GM19035 (cell line): ENCODE results near the gene LYPD4.
"Not testable (repeated sequence)": the region's sequence is repeated elsewhere in the genome, so short reads cannot be mapped to it uniquely, and the experiment has no call there.

Experiments used
- ATAC-seq: cut with Tn5 transposase; IDR thresholded peaks from one replicate; pipeline ENCODE4 v1.9.1; 2021; ENCODE audit not compliant: unreplicated experiment

LYPD4 gene

DNA sequence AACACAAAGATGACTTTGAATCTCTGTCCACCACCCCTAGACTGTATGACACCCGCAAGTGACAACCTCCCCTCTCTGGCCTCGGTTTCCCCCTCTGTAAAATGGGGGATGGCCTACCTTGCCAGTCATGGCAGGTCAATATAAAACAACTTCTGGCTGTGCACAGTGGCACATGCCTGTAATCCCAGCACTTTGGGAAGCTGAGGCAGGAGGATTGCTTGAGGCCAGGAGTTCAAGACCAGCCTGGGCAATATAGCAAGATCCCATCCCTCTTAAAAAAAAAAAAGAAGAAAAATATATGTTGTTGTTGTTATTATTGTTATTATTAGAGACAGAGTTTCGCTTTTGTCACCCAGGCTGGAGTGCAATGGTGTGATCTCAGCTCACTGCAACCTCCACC is 31.5 kb upstream of the LYPD4 start:
- ATAC-seq = not testable (repeated sequence)

DNA sequence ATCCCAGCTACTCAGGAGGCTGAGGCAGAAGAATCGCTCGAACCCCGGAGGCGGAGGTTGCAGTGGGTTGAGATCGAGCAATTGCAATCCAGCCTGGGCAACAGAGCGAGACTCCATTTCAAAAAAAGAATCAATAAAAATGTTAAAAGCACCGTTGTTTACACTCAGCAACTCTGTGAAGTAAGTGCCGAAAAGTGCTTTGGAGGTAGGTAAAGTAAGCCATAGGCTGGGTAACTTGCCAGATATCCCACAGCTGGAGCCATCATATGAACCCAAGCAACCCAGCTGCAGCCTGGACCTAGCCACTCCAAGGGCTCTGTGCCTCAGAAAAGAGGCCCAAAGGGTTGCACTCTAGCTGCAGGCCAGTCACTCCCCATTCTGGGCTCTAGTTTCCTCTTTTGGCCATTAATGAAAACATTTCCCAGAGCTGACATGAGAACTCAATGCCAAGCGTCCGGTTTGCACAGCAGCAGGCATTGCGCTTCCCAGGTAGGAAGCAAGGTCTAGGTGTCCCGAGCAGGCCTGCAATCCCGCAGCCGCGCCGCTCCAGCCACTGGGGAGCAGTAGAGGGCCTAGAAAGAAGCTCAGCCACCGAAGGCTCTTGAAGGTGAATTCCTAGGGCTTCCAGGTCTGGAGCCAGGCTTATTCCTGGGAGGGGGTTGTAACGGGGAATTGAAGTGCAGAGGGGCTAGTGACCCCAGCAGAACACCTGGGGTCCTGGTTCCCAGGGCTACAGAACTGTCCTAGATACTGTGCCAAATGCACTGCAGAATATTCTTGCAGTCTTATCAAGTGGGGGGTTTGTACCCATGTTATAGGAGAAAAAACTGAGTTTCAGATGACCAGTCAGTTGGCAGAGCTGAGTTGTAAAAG is 28.5 kb upstream of the LYPD4 start:
- no peak for ATAC-seq

DNA sequence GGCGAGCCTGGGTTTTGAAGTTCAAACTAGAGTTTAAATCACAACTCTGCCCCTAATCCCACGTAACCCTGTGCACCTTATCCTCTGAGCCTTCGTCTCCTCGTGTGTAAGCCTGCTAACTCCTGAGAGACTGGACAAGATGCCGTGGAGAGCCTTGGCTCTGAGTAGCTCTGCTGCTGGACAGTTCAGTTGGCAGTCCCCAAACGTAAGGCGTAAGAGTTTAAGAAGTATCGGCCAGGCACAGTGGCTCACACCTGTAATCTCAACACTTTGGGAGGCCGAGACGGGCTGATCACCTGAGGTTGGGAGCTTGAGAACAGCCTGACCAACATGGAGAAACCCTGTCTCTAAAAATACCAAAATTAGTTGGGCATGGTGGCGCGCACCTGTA is 27.9 kb upstream of the LYPD4 start:
- no peak for ATAC-seq

DNA sequence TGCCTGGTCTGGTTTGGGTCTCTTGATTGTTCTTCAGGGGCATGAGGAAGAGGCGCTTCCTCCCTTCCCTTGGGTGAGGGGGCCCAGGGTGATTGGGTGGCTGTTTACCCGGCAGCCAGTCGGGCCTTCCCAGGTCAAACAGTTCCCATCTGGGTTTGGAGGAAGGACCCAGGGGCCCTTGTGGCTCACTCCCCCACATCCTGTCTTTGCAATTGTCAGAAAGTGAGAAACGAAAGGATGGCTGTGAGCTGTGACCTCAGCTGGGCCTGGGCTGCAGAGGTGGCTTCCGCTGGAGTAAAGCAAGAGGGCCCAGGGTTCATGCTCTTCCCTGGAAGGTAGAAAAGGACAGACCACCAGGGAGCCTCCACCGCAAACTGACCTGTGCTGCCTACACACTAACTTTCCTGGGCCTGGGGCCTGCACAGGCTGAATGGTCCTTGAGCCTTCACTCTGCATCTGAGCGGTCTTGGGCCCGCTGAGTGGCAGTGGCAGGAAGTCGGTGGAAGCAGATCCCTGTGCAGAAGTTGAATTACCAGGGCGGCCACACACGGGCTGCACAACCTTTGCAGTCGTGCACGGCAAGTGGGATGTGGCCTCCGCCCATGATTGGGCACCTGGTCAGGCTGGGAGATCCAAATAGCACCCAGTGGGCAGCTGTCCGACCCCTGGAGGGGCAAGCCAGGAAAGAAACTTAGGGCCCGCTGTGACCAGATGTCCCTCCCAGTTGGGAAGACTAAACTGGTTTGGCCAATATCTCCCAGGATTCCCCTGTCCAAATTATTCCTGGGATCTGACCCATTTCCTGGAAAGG is 27.3 kb upstream of the LYPD4 start:
- peak; percentile 51 for ATAC-seq

DNA sequence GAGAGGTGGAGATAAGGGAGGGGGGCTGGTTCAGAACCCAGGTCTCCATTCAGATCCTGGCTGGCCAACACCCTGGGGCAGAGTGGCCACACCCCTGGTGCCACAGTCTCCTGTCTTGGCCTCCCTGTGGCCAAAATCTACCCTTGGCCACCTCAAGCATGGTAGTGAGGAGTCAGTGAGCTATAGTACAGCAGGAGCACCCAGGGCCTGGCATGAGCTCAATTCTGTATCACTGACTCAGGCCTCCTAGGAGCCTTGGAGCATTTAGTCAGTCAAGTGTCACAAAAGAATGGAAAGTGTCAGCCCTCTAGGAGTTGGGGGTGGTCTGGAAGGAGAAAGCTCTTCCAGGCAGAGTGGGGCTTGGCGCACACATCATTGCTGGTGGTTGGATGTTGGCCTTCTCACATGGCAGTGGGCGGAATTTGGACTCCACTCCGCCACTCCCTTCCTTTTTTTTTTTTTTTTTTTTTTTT is 26.0 kb upstream of the LYPD4 start:
- no peak for ATAC-seq

DNA sequence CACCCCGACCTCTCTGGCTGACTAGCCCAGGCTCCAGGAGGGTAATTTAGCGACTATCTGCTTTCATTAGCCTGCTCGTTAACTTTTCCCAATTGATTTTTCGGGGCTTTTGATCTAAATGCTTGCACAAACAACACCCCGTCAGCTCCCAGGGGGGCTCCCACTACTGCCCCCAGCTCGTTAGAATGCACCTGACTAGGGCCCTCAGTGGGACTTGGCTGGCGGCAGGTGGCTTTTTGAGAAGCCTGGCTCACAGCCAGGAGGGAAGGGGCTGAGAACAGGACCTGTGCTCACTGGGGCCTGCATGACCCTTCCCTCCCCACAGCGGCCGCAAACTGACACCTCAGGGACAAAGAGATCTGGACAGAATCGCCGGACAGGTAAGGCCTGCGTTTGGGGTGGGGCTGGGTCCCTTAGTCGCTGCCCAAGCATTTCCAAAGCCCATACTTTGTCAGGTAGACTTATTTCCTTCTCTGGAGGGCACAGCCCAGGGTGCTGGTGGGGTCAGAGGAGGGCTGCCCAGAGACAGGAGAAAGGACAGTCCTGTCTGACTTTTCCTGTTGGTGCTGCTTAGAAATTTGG is 25.0 kb upstream of the LYPD4 start:
- no peak for ATAC-seq

DNA sequence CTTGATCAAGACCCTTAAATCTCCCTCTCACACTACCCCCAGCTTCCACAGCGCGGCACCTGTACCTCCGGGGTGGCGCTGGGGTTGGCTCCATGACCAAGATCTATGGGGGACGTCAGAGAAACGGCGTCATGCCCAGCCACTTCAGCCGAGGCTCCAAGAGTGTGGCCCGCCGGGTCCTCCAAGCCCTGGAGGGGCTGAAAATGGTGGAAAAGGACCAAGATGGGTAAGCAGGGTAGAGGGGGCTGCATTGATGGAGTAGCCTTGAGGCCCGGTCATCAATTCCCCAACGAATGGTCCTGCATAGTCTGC is 24.5 kb upstream of the LYPD4 start:
- no peak for ATAC-seq

DNA sequence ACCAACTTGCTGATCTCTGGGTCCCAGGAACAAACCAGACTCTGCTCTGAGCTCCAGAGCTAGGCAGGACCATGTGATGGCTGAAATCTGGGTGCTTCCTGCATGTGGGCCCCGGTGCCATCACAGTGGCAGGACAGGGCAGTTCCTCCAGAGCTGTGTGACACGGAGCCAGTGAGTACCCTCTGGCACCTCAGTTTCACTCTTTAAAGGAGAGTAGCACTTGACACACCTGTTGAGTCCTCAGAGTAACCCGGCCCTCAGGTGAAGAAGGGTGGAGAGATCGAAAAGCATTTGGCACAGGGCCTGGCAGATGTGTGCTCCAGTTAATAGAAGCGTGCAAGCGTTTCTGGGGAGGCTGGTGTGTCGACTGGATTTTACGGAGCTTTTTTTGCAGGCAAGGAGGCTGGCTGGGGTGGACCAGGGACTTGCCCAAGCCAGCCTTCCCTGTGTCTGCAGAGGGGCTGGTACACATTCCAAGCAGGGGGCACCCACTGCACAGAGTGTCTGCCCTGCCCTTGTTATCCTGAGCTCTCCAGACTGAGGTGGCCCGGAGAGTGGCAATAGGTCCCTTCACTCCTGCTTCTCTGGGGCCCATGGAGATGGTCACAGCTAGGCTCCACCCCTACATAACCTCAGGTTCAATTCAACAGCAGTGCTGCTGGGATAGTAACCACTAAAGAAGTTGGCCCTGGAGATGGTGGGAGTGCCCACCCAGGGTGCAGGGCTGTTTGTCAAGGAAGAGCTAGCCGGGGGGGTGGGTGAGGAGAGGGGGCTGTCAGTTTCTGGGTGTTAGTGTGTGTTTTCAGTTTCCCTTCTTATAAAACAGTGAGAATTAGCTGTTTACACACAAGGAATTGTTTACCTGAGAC is 23.9 kb upstream of the LYPD4 start:
- ATAC-seq = no peak

DNA sequence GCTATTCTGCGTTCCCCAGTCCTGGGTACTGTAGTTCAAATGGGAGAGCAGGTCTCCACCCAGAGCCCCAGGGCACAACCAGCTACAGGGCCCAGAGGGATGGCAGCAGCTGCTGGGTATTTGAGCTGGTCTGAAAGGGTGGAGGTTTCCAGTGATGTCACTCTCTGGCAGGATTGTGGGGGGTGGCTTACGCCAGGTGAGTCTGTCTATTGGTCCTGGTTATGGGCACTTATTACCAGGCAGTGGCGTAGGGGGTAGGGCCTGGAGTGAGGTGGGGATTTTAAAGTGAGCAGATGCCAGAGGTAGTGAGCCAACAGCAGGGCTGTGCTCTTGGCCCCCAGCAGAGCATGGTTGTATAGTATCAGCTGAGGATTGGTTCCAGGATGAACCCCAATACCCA is 21.8 kb upstream of the LYPD4 start:
- no peak for ATAC-seq

DNA sequence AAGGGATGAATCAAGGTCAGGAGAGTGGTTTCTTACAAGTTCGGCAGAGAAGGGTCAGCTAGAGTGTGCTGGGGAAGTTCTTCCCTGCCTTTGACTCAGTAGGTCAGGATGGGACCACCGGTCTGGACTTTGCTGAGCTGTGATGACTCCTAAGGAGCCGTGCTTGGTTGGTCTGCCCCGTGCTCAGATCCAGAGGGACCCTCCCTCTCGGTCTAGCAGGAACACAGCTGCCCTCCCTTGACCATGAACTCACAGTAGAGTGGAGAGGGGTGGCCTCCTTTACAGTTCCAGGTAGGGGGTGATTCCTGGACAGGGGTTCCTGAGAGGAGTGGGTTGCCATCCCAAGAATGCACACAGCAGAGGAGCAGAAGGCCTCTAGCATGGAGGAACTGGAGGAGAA is 19.9 kb upstream of the LYPD4 start:
- no peak for ATAC-seq

DNA sequence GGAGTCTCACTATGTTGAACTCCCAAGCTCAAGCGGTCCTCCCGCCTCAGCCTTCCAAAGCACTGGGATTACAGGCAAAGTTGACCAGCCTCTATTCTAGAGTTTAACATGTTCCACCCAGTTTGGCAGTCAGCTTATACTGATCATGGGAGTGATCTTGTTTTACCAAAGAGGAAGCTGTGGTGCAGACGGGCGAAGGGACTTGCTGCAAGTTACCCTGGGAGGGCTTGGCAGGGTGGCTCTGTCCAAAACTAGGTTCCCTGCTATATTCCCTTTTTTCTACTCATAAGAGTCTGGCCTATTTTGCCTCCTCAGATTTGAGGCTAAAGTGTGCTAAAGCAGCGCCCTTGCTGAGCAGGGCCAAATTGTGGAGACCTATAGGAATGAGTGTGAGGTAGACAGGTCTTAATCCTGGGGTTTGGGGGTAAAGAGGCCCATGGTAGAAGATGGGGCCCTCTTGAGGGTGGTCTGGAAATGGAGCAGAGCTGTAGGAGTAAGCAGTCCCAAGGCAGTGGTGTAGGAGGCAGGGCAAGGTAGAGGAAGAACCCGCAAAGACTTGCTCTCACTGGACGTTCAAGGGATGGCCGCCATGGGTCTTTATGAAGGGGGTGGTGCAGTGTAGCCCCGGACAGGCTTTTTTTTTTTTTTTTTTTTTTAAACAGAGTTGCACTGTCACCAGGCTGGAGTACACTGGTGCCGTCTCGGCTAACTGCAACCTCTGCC is 18.9 kb upstream of the LYPD4 start:
- ATAC-seq = no peak

DNA sequence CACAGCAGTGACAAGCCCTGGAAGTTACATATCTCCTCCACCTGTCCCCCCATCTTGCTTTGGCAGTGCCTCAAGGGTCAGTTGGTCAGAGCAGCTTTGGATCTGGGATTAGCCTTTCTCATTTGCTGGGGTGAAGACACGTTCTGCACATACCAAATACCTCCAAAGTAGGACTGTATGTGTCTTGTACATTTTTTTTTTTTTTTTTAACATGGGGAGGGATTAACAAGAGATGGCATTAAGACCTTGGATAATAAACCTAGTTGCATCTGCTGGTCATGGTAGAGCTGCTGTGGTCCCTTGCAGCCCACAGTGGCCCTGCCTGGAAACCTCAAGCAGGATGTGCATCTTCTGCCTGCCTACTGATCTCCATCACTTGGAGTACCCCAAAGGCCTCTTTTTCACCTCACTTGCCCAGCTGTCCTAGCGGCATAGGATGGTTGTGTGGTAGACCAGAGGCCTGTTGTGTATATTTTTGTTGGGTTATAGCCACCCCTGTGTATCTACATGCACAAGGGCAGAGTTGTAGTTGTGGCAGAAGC is 18.0 kb upstream of the LYPD4 start:
- ATAC-seq = no peak

DNA sequence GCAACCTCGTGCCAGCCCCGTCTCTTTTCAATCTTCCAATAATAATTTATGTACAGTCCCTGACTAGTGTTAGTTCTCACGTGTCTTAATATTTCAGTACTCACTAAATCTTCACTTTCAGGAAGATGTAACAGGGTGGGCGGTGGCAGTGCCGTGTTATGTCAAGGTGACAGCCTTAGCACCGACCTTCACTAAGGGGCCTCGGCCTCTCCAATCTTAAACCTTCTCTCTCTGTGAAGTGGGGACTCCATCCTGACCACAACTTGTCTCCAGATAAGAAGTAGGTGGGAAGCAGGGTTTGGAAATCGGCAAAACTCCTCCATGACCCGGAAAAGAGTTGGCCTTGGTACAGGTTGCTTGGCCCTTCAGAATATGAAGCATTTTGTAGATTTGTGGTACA is 17.4 kb upstream of the LYPD4 start:
- ATAC-seq = no peak

DNA sequence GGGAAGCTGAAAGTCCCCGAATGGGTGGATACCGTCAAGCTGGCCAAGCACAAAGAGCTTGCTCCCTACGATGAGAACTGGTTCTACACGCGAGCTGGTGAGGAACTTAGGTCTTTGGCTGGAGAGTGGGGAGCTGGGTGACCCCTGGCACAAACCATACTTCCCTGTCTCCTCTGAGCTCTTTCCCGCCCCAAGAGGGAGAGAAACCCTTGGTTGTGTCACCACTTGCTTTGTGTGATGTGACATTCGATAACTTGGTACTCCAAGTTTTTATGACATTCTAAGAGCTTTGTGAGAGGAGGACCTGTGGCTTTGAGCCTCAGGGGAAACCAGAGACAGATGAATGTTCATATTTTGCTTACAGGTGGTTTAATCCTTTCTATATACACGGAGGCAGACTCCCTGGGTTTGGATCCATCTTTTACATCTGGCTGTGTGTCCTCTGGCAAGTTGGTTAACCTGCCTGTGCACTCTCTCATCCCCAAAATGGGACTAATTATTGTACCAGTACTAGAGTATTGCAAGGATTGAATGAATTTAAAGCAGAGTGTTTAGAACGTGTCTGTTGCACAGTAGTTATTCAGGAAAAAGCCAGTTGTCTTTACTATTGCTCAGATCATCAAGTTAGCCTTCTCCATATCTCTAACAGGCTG is 16.8 kb upstream of the LYPD4 start:
- ATAC-seq = no peak

DNA sequence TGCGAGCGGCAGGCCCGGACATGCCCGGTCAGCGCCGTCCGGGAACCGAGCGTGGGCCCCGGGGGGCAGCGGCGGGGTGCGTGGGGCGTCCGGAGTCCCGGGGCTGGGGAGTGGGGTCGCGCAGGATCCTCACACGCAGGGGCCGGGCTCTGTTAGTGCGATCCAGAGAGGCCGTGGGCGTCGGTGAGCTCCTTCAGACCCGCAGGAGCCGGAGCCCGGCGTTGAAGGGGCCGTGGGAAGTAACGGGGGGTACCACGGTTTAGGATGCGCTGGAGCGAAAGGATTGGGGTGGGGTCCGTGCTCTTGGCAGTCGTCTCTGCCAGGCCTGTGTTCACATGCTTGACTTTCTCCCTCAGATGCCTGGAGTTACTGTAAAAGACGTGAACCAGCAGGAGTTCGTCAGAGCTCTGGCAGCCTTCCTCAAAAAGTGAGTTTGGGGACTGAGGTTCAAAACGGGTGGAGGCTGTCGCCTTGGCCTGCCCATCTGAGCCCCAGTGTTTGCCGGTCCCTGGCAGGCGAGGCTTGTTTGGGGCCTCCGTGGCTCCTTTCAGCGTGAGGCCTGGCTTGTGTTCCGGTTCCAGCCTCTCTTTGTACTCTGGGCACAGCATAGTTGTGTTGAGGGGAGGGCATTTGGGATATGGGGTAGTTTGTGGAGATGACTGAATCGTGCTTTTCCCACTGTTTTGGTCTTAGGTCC is 16.1 kb upstream of the LYPD4 start:
- no peak for ATAC-seq

DNA sequence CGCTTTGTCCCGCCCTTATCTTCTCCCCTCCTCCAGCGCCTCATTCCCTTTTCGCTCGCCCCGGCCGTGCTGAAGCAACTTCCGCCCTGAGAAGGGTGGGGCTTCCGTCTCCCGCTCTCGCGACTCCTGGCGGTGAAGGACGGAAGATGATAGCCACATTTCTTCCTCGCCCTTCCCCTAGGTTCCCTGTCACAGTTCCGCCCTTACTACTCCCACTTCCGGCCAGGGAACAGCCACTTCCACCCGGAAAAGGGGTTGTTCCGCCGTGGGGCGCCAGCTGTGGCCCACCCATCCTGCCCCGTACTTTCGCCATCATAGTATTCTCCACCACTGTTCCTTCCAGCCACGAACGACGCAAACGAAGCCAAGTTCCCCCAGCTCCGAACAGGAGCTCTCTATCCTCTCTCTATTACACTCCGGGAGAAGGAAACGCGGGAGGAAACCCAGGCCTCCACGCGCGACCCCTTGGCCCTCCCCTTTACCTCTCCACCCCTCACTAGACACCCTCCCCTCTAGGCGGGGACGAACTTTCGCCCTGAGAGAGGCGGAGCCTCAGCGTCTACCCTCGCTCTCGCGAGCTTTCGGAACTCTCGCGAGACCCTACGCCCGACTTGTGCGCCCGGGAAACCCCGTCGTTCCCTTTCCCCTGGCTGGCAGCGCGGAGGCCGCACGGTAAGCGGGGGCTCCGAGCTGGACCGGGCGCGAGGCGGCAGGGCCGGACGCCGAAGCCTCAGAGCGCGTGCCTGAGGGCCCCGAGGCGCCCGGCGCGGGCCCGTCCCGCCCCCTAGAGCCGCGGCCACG is 15.3 kb upstream of the LYPD4 start, which contains the start of gene RPS19:
TSS of gene RPS19 (plus strand) at position 638 of the 801 bp plus-strand sequence. CDS start 520 bp downstream, outside the sequence.
- peak; percentile 83 for ATAC-seq

DNA sequence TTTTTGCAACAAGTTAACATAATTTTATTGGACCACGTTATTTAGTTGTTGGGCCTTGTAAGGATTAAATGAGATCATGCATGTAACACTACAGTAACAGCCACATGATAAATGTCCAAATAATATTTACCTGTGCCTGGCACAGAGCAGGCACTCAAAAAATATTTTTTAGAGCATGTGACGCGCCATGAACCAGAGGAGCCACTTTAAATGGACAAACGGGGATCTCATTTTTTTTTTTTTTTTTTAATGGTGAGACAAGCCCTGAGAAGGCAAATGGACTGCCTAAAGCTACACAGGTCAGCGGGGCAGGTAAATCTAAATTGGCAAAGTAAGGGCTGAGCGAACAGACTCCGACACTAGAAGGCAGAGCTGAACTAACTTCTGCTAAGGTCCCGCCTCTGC is 14.7 kb upstream of the LYPD4 start:
- ATAC-seq = no peak

DNA sequence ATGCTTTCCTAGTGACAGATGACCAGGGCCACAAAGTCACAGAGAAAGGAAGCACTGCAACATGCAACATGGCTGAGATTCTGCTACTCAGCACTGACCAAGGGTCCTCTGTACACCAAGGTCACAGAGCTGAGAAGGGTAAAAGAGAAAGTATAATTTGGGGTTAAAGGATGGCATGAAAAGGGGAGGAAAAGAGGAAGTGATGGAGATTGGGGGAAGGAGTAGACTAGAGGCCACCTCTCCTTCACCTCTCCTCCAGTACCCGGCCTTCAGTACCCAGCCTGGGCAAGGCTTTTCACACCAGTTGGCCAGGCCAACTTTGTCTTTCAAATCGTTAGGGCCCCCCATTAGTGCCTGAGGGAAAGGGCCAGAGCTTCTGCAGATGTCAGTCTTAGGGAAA is 9.3 kb upstream of the LYPD4 start:
- no peak for ATAC-seq
